B cell (primary cell): ENCODE measurements around the gene THSD7A. TPM values are rescaled to one million over a fixed set of nuclear protein-coding genes. Genes with fewer than 3 reads are reported as not detected.

Source experiments
- ATAC-seq: fragments of 200-7000 bp; cut with Tn5 transposase; one replicate; pipeline ENCODE4 v1.10.0; 2021; ENCODE audit warnings: low read depth, mild to moderate bottlenecking, moderate number of reproducible peaks, moderate library complexity
- CTCF ChIA-PET: fragments of 350-600 bp; sonication (Branson Sonifier 250); formaldehyde crosslinking; loops from one replicate; lab custom pipeline; 2021; ENCODE audit warnings: antibody characterized with exemption, inconsistent platforms; lab: Charles Lee
- POLR2A ChIA-PET: fragments of 350-600 bp; sonication (Branson Sonifier 250); formaldehyde crosslinking; loops from one replicate; lab custom pipeline; 2021; ENCODE audit warnings: antibody characterized with exemption; lab: Charles Lee
- DNase-seq: peaks from one replicate; pipeline ENCODE4 v3.0.0; 2013
- H2AFZ ChIP-seq: 2 replicates; pipeline ENCODE4 v1.6.1; 2012; ENCODE audit warnings: mild to moderate bottlenecking, low read depth, low read length; ENCODE audit not compliant: insufficient read depth, poor library complexity, severe bottlenecking
- H3K27ac ChIP-seq, 2 donors: 1 replicate in 1 of 2; 2 replicates in 1 of 2; pipeline ENCODE4 v1.5.1; 2012 to 2013; ENCODE audit warnings: low read length in 2 of 2, mild to moderate bottlenecking in 2 of 2, moderate library complexity in 1 of 2
- H3K27me3 ChIP-seq, 4 experiments: fragments of 200-600 bp in 1 of 4; sonication (generic) in 1 of 4; replicated peaks in 1 of 4; 1 replicate in 2 of 4; 2 replicates in 2 of 4; pipeline versions ENCODE4 v1.6.1 to v1.7.0; 2013 to 2016; ENCODE audit warnings: low read length in 3 of 4, mild to moderate bottlenecking in 2 of 4, mixed read lengths in 1 of 4, moderate library complexity in 1 of 4; ENCODE audit not compliant: insufficient read depth in 4 of 4, control insufficient read depth in 3 of 4; ENCODE audit errors: control extremely low read depth in 1 of 4
- H3K36me3 ChIP-seq, 2 experiments: replicated peaks in 1 of 2; 1 replicate in 1 of 2; 2 replicates in 1 of 2; pipeline versions ENCODE4 v1.6.1 to v1.7.1; 2013; ENCODE audit warnings: low read length in 1 of 2; ENCODE audit not compliant: insufficient read depth in 2 of 2, control insufficient read depth in 1 of 2; ENCODE audit errors: control extremely low read depth in 1 of 2, extremely low read depth in 1 of 2
- H3K4me1 ChIP-seq, 2 donors: fragments of 200-600 bp in 1 of 2; sonication (generic) in 1 of 2; 1 replicate in 1 of 2; 2 replicates in 1 of 2; pipeline versions ENCODE4 v1.5.1 to v1.6.1; 2013 to 2017; ENCODE audit warnings: low read length in 2 of 2; ENCODE audit not compliant: control insufficient read depth in 2 of 2, insufficient read depth in 2 of 2
- H3K4me2 ChIP-seq: replicated peaks from 2 replicates; pipeline ENCODE3; 2012; ENCODE audit warnings: mild to moderate bottlenecking, low read depth, low read length; ENCODE audit not compliant: poor library complexity, severe bottlenecking
- H3K4me3 ChIP-seq, 5 experiments: fragments of 200-600 bp in 1 of 5; sonication (generic) in 1 of 5; 1 replicate in 3 of 5; 2 replicates in 2 of 5; pipeline versions ENCODE4 v1.5.1 to v1.7.0; 2011 to 2016; ENCODE audit warnings: low read length in 4 of 5, mild to moderate bottlenecking in 4 of 5, low read depth in 2 of 5, control low read depth in 1 of 5, moderate library complexity in 1 of 5; ENCODE audit not compliant: insufficient read depth in 1 of 5; ENCODE audit errors: control extremely low read depth in 1 of 5, extremely low read depth in 1 of 5
- H3K79me2 ChIP-seq: fragments of 200-600 bp; sonication (generic); one replicate; pipeline ENCODE4 v1.6.0; 2016; ENCODE audit warnings: low read length; ENCODE audit not compliant: control insufficient read depth, insufficient read depth
- H3K9ac ChIP-seq: fragments of 200-600 bp; sonication (generic); 2 replicates; pipeline ENCODE4 v1.6.1; 2017; ENCODE audit warnings: mild to moderate bottlenecking, low read length, moderate library complexity
- H3K9me3 ChIP-seq, 3 donors: one replicate each; pipeline versions ENCODE4 v1.6.1 to v1.7.1; 2013; ENCODE audit warnings: low read length in 2 of 3; ENCODE audit not compliant: control insufficient read depth in 2 of 3, insufficient read depth in 1 of 3; ENCODE audit errors: control extremely low read depth in 1 of 3
- H4K20me1 ChIP-seq: 2 replicates; pipeline ENCODE4 v1.6.0; 2012; ENCODE audit warnings: mild to moderate bottlenecking, low read length; ENCODE audit not compliant: insufficient read depth, control insufficient read depth, poor library complexity, severe bottlenecking
- H3K27ac Mint-ChIP-seq: one replicate; pipeline ENCODE4 v1.8.0; 2021; ENCODE audit warnings: mixed read lengths
- H3K27me3 Mint-ChIP-seq: one replicate; pipeline ENCODE4 v1.8.0; 2021; ENCODE audit warnings: mixed read lengths
- H3K4me1 Mint-ChIP-seq: one replicate; pipeline ENCODE4 v1.8.0; 2021; ENCODE audit warnings: mixed read lengths
- H3K4me3 Mint-ChIP-seq: one replicate; pipeline ENCODE4 v1.8.0; 2021; ENCODE audit warnings: mixed read lengths
- H3K9me3 Mint-ChIP-seq: one replicate; pipeline ENCODE4 v1.8.0; 2022; ENCODE audit warnings: mixed read lengths; ENCODE audit not compliant: insufficient read depth
- EZH2 ChIP-seq: IDR thresholded peaks from 2 replicates; pipeline ENCODE4 v1.6.1; 2012; ENCODE audit warnings: borderline replicate concordance, low read depth, mild to moderate bottlenecking, moderate library complexity, low read length; ENCODE audit not compliant: insufficient read depth, poor library complexity, severe bottlenecking
- WGBS: methylation state at CpG from one replicate; pipeline ENCODE4 v1.1.5; 2013; ENCODE audit warnings: missing lambda C conversion rate; ENCODE audit not compliant: insufficient coverage; 5-methylcytosine and 5-hydroxymethylcytosine counted together
- intact Hi-C: fragments of 100-400 bp; cut with micrococcal nuclease; formaldehyde crosslinking; loops from one replicate; pipeline ENCODE4 v1.10.0; 2022
- polyA plus RNA-seq: library from polyadenylated mRNA; depleted of rRNA; stranded (reverse); fragments of >200 nt; gene quantifications from 2 replicates; pipeline ENCODE4 v1.2.3, GENCODE V29; 2012
- total RNA-seq, 2 donors: library from RNA; stranded (reverse); fragments of 120-200 nt in 1 of 2; gene quantifications; 1 replicate in 1 of 2; 2 replicates in 1 of 2; pipeline versions ENCODE4 v1.2.3 to v1.2.4, GENCODE V29; 2013 to 2022
- TF ChIP-seq, protein P1 (sequence below): fragments of 200-600 bp; IDR thresholded peaks from one replicate; pipeline ENCODE4 v1.8.0; 2022; ENCODE audit warnings: antibody characterized with exemption, mild to moderate bottlenecking

THSD7A gene
- total and polyA plus RNA-seq, 2 donors (not counting 1 experiment from before 2014, with no cell fraction given): not detected

DNA sequence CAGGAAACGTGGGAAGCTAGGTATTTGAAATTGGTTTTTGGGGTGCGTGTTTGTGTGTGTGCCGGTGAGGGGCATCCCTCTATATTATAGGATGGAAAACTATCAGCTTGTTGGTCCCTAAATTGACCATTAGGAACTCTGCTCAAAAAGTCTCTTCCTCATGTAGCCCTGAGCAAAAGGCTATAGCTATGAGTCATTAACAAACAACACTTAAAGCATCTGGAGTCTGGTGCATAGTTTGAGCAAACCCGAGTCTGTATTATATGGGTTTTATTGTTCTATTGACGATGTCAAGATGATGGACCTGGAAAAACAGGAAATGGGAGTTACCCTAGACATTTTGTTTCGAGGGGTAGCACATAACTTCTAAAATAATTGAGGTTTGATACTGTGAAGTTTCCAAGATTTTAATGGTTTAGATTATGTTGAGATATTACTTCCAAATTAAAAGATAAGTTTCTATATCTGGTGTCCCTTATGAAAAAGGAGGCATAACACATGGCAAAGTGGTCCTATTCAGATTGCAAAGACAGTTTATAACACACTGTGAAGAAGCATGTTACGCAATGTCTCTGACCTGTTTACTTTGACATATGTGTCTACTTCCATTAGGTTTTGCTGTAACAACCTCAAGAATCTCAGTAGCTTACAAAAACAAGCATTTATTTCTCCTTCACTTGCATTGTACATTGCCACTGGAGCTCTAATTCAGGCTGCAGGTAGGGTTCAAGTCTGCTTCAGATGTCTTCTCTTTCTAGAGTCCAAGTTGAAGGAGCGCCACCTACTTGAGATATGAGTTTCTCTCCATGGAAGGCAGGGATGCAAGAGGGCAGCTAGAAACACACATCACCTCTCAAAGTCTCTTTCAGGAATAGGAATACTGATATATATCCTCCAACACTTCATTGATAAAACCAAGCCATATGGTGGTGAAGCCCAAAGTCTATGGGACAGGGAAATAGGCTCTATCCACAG, 500.6 kb downstream of the THSD7A start:
- TF ChIP-seq EZH2: no peak
- TF ChIP-seq, protein P1, sequence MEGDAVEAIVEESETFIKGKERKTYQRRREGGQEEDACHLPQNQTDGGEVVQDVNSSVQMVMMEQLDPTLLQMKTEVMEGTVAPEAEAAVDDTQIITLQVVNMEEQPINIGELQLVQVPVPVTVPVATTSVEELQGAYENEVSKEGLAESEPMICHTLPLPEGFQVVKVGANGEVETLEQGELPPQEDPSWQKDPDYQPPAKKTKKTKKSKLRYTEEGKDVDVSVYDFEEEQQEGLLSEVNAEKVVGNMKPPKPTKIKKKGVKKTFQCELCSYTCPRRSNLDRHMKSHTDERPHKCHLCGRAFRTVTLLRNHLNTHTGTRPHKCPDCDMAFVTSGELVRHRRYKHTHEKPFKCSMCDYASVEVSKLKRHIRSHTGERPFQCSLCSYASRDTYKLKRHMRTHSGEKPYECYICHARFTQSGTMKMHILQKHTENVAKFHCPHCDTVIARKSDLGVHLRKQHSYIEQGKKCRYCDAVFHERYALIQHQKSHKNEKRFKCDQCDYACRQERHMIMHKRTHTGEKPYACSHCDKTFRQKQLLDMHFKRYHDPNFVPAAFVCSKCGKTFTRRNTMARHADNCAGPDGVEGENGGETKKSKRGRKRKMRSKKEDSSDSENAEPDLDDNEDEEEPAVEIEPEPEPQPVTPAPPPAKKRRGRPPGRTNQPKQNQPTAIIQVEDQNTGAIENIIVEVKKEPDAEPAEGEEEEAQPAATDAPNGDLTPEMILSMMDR: no peak
- Histone ChIP-seq H3K9me3 (no peaks in the 10 kb centered on the region), H3K27ac (no peak overlapping the region), H3K4me1 (no peaks in the 10 kb centered on the region), H3K4me2 (no peak overlapping the region), H3K79me2 (no peaks in the 10 kb centered on the region), H4K20me1 (no peaks in the 10 kb centered on the region), H3K36me3 (no peaks in the 10 kb centered on the region), H3K4me3 (no peak overlapping the region), H3K27me3 (no peaks in the 10 kb centered on the region), H3K9ac (no peak overlapping the region), H2AFZ (no peak overlapping the region)
- DNase-seq (no peak), ATAC-seq (no peak)
- ChIA-PET CTCF (interaction anchor here (1.1 kb wide), 1 partner anchor 15 kb away, joined by 5 read pairs; no protein-coding TSS in a partner anchor), POLR2A (no interaction called here)
- WGBS: no CpG with 5 or more reads among the region's 8 CpGs
- Mint-ChIP-seq H3K9me3 (no peaks in the 10 kb centered on the region), H3K4me1 (peaks cover 1% of the 10 kb centered on the region), H3K4me3 (no peak overlapping the region), H3K27me3 (no peaks in the 10 kb centered on the region), H3K27ac (no peak overlapping the region)
- intact Hi-C loops: no loop called here

DNA sequence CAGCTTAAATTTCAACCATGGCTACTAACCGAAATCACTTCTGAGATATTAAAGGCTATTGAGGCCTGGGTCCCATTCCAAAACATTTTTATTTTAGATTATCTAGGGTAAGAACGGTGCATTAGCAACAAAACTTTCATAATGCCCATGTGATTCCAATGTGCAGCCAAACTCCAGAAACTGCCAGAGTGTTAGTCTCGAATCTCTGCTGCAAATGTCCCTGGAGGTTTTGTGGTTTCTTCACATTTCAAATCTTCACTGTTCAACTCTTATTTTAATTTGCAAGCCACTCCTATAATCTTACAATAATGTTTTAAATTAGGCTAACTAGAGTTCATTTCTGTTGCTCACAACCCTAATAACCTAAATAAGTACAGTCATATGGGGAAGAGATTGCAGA, 501.3 kb downstream of the THSD7A start:
- Mint-ChIP-seq H3K4me1 (peaks cover 1% of the 10 kb centered on the region), H3K4me3 (no peak overlapping the region), H3K27me3 (no peaks in the 10 kb centered on the region), H3K9me3 (no peaks in the 10 kb centered on the region), H3K27ac (no peak overlapping the region)
- TF ChIP-seq, protein P1: no peak
- no peak for TF ChIP-seq EZH2
- 0% methylated on average over 1 of the region's 3 CpGs for WGBS
- Histone ChIP-seq H3K79me2 (no peaks in the 10 kb centered on the region), H3K27me3 (no peaks in the 10 kb centered on the region), H2AFZ (no peak overlapping the region), H3K27ac (no peak overlapping the region), H3K36me3 (no peaks in the 10 kb centered on the region), H3K4me2 (no peak overlapping the region), H3K9ac (no peak overlapping the region), H3K9me3 (no peaks in the 10 kb centered on the region), H4K20me1 (no peaks in the 10 kb centered on the region), H3K4me1 (no peaks in the 10 kb centered on the region), H3K4me3 (no peak overlapping the region)
- CTCF ChIA-PET: no interaction called here
- ATAC-seq: no peak
- POLR2A ChIA-PET: no interaction called here
- DNase-seq: no peak
- intact Hi-C loops: no loop called here
